GM10266 (cell line): ENCODE data around the gene CDH12.

Experiments
- DNase-seq: peaks from one replicate; pipeline ENCODE4 v3.0.0; 2012; ENCODE audit errors: extremely low spot score
- TF ChIP-seq, protein P1 (sequence below): IDR thresholded peaks from 2 replicates; pipeline ENCODE4 v1.5.1; 2012; ENCODE audit warnings: mild to moderate bottlenecking, low read depth; ENCODE audit not compliant: control insufficient read depth, insufficient read depth; ENCODE audit errors: missing control alignments

Gene CDH12

DNA sequence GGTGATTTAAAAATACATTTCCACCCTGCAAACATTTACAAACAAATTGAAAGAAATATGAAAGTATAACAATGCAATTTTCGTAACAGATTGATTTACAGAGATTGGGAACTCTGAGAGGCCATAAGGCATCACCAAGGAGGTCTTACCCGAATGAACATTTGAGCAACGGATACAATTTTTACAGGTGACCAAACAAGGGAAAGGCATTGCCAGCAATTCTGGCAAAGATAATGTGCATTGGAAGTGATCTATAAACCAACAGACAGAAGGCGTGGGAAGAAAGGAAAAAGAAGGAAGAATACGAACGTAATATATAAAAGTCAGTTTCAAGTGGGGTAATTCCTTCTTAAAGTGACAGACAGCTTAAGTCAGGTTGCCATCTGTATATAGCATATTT, 295.9 kb downstream of the CDH12 start:
- TF ChIP-seq, protein P1, sequence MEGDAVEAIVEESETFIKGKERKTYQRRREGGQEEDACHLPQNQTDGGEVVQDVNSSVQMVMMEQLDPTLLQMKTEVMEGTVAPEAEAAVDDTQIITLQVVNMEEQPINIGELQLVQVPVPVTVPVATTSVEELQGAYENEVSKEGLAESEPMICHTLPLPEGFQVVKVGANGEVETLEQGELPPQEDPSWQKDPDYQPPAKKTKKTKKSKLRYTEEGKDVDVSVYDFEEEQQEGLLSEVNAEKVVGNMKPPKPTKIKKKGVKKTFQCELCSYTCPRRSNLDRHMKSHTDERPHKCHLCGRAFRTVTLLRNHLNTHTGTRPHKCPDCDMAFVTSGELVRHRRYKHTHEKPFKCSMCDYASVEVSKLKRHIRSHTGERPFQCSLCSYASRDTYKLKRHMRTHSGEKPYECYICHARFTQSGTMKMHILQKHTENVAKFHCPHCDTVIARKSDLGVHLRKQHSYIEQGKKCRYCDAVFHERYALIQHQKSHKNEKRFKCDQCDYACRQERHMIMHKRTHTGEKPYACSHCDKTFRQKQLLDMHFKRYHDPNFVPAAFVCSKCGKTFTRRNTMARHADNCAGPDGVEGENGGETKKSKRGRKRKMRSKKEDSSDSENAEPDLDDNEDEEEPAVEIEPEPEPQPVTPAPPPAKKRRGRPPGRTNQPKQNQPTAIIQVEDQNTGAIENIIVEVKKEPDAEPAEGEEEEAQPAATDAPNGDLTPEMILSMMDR = no peak
- no peak for DNase-seq

DNA sequence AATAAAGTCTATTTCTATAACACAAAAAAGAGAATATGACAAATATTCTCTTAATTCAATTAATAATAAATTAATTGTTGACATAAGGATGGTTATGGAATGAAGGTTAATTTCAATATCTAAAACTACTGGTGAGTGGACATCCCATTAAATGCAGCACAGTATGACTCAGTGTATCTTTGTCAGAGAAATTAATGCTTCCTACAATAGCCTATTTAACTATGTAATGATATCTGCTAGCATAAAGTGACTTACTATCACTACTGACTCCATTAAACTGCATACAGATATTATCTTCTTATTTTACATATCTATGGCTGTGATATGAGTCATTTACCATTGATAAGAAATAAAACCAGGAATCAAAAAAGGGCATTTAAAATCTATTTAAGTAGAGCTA, 298.7 kb downstream of the CDH12 start:
- TF ChIP-seq, protein P1 = no peak
- no peak for DNase-seq

DNA sequence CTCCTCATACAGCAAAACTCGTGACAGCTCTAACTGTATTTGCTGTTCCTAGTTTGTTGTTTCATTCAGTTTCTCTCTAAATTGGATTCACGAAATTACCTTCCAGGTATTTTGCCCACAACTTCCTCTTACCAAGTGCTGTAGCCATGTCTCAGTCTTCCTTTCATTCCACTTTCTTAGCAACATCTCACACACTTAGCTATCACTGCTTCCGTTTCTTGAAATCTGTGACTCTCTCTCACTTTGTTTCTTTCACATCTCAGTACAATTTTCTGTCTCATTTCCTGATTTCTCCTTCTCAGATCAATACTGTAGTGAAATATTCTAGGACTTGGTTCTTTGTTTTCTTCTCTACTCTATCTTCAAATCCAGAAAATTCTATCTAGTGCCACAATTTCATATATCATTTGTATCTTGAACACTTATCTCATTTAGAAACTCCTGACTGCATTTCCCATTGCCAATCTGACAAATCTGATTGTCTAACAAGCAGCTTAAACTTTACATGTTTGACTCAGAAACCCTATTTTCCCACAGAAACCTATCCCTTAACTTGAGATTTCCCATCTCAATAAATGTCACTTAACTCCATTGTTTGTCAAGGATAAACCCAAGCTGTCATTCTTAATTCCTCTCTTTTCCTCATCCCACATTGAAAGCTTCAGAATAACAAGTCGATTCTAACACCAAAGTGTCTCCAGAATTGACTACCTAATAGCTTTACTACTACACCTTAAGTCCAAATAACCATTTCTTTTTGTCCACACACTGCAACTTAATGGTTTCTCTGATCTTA, 303.1 kb downstream of the CDH12 start:
- TF ChIP-seq, protein P1 = no peak
- no peak for DNase-seq

DNA sequence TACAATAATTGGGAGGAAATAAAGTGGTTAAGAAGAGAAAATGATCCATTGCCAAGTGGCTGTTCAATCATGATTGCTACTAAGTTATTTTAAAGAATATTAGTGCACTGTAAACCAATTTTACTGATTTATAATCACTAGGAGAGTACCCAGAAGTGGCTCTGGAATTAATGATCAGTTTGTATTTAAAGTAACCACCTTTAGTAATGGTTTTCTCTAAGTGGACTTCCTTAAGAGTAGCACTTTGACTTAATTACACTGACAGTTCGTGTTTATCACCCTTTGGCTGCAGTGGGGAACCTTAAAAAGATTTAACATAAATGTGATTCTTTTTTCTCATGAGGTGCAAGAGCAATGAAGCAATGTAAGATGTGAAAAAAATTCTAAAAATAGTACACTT, 310.8 kb downstream of the CDH12 start:
- no peak for DNase-seq
- TF ChIP-seq, protein P1 = no peak

DNA sequence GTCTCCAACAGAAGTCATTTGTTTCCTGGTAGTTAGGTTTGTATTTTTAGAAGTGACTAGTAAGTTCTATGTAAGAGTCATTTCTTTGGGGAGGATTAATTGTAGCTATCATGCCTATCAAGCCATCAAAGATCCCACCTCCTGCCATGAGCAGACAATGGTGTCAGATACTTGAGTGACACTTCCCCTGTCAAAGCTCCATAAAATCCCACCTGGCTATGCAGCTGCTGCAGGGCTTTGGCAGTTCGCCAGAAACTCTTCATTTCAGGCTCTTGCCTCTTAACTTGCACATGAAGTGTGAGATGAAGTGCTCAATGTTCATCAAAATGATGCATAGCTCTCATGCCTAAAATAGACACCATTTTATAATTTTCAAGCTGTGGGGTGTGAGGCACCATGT, 312.1 kb downstream of the CDH12 start:
- no peak for DNase-seq
- TF ChIP-seq, protein P1 = no peak

DNA sequence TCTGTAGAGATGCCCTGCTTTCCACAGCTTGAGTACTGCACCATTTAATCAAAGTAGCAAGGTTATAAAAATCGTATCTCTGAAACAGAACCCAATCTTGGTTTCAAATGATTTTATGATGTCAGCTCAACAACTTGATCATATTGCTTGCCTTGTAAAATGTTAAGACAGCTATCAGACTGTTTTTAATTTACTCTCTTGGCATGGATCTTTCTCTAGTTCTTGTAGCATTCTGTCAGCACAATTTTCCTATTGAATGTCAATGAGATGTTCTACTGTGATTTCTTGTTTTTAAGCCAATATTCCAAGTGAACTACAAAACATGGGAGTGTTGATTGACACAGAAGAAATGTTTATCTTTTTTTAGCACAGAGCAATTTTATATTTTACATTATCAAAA, 313.4 kb downstream of the CDH12 start:
- DNase-seq = no peak
- TF ChIP-seq, protein P1 = no peak

DNA sequence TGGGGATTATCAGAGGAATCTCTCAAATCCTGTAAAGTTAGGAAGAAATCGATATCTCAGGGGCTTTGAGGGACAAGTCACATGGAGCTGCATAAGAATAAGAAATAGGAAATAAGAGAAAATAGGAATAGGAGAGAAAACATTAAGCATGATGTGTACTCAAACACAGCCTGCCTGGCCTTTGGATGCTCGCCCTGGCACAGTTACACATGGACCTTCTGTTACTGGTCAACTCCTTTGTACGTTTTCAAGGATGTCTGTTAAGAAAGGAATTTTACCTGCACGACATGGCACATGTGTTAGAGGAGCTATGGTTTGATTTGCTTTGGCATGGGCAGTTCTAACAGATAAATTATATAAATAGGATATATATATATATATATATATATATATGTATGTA, 321.2 kb downstream of the CDH12 start:
- DNase-seq = no peak
- TF ChIP-seq, protein P1 = no peak
